HG02943 (cell line): ENCODE data around the gene XXYLT1.
"Not testable (repeated sequence)": the region's sequence is repeated elsewhere in the genome, so short reads cannot be mapped to it uniquely, and the experiment has no call there.

ENCODE experiments used
- ATAC-seq: cut with Tn5 transposase; IDR thresholded peaks from one replicate; pipeline ENCODE4 v1.9.1; 2021; ENCODE audit warnings: mild to moderate bottlenecking, low read depth, moderate library complexity; ENCODE audit not compliant: unreplicated experiment

XXYLT1 gene

DNA sequence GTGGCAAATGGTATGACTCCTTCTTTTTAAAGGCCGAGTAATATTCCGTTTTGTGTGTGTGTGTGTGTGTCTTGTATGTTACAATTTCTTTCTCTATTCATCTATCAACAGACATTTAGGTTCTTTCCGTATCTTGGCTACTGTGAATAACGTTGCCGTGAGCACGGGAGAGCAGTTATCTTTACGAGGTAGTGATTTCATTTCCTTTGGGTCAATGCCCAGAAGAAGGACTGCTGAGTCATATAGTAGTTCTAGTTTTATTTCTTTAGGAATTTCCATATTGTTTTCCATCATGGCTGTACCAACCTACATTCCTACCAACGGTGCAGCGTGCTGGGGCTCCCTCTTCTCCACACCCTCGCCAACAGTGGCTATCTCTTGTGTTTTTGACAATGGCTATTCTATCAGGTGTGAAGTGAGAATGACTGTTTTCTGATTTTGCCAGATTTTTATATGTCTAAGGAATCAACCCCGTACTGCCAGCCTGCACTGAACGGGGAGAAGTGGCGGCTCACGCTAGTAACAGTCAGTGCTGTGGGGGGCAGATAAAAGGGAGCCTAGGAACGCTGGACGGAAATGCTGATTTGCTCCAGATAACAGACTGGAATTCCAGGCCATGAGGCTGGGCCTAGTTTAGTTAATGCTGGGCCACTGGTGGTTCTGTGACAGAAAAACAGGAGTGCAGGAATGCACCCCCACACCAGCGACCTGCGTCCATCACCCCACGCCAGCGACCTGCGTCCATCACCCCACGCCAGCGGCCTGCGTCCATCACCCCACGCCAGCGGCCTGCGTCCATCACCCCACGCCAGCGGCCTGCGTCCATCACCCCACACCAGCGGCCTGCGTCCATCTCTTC is 168.1 kb downstream of the XXYLT1 start:
- ATAC-seq: no peak

DNA sequence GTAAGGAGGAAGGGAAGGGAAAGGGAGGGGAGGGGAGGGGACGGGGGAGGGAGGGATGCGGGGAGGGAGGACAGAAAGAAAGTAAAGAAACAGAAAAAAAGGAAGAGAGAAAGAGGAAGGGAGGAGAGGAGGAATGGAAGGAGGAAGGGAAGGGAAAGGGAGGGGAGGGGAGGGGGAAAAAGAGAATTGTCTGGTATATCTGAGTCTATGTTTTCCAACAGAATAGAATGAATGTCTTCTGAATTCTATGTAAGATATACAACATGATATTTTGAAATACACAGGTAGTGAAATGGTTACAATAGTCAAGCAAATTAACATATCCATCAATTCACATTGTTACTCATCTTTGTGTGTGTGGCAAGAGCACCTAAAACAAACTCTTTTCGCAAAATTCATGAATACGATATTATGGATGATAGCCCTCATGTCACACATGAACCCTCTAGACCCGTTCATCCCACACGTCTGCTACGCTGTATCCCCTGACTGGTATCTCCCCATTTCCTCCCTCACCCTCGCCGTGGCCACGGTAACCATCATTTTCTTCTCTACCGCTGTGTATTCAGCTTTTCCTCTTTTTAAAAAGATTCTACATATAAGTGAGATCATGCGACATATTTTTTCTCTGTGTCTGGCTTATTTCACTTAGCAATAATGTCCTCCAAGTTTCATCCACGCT is 168.9 kb downstream of the XXYLT1 start:
- ATAC-seq: no peak

DNA sequence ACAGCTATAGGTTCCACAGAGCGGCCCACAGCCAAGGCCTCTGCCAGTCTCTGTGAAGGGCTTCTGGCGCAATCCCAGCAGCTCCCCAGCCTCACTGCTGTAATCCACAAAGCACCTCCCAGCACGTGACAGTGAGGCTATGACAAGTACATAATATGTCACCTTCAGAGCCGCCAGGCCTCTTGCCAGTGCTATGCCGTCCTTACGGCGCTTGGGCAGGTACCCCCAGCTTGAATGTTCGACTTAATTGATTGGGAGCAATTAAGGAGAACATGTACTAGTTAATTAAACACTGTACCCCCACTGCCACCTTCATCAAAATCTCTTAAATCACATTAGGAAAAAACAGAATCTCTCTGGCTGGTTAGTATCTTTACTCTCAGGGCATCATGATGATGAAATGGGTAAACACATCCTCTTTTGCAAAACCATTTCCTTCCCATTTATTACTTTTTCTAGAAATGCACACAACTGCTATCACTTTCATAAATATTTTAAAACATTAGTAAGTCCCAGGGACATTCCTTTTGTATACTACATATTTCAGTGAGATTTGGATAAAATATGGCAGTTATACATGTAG is 169.9 kb downstream of the XXYLT1 start:
- ATAC-seq: no peak

GRCh38 chr3:195099951-195100785 is 170.8 kb downstream of the XXYLT1 start:
- ATAC-seq: no peak

GRCh38 chr3:195098741-195099525 is 172.0 kb downstream of the XXYLT1 start:
- ATAC-seq: no peak

GRCh38 chr3:195097331-195098255 is 173.4 kb downstream of the XXYLT1 start:
- ATAC-seq: no peak

GRCh38 chr3:195096484-195097330 is 174.3 kb downstream of the XXYLT1 start:
- ATAC-seq: no peak

- no peak for ATAC-seq
Measured at GRCh38 chr3:195096053-195096452, 174.9 kb downstream of the XXYLT1 start.

DNA sequence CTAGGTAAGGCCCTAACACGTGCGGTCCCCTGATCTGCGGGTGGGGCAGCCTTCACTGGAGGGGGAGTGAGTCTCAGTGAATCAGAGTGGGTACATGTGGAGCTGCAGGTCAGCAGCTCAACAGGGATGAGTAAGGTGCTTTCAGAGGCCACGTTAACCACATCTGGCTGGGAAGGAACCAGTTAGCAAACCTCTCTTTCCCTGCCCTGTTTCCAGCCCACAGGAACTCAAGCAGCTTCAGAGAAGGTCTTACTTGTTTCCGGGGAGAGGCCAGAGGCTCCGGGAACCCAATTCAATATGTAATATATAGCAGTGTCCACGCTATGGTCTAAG is 175.3 kb downstream of the XXYLT1 start:
- no peak for ATAC-seq

DNA sequence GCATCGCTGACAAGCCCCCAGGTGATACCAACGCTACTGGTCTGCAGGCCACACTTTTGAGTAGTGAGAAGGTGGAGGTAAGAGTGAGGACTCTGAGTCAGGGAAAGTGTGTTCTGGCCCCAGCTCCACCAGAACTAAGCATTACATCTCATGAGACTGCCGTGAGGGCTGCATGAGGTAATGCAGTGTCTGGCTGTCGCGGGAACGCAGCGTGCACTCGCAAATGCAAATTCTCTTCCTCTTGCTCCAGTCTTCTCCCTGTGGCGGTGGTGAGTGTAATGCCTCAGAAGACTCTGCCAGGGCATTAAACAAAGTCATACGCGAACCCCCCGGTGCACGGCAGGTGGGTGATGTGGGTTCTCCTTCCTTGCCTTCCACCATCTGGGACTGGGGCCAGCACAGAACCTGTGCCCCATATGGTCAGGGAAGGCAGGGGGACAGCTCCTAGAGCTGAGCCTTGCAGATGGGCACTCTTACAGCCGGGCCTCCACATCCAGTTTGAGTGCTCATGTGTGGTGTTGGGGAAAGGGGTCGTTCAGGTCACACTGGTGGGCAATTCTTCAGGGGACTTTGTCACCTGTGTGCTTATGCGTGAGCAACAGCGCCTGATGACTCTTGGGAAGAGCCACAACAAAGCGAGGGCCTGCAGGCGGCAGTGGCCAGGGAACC is 175.8 kb downstream of the XXYLT1 start:
- ATAC-seq: peak; percentile 60

GRCh38 chr3:195094191-195094921 is 176.6 kb downstream of the XXYLT1 start:
- peak; percentile 92 for ATAC-seq

DNA sequence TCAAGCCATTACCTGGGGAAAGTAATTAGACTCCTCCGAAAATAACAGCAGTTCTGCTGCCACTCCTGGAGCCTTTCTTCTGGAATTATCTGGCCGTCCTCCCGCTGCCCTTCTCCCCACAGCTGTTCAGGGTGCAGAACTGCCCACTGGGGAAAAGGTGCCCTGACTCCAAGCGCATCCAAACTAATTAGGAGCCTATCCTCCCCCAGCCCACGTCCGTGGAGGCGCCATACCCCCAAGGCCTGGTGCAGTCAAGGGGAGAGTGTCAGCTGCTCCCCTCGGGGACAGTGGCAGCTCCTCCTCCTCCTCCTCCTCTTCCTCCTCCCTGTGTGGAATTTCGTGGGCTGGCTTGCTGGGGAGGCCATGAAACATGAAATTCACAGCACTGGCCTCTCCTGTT is 177.2 kb downstream of the XXYLT1 start:
- peak; percentile 17 for ATAC-seq

GRCh38 chr3:195087840-195088601 is 182.9 kb downstream of the XXYLT1 start:
- not testable (repeated sequence) for ATAC-seq

GRCh38 chr3:195087328-195087727 is 183.6 kb downstream of the XXYLT1 start:
- no peak for ATAC-seq

GRCh38 chr3:195086885-195087284 is 184.1 kb downstream of the XXYLT1 start:
- ATAC-seq: no peak

GRCh38 chr3:195086341-195086740 is 184.6 kb downstream of the XXYLT1 start:
- no peak for ATAC-seq
